Coronary artery (tissue), 2 donors: ENCODE data around the gene PIK3IP1.
"Not testable (repeated sequence)": the region's sequence is repeated elsewhere in the genome, so short reads cannot be mapped to it uniquely, and the experiment has no call there.

Experiments used
- DNase-seq: peaks from one replicate; pipeline ENCODE4 v3.0.0-alpha.2; 2017; ENCODE audit warnings: low spot score
- H3K27ac ChIP-seq, 2 donors: fragments of 200-600 bp; sonication (generic); one replicate each; pipeline ENCODE4 v1.5.1; 2016 to 2019
- H3K4me3 ChIP-seq: fragments of 200-600 bp; sonication (generic); 2 replicates; pipeline ENCODE4 v1.5.1; 2016; ENCODE audit warnings: mild to moderate bottlenecking, moderate library complexity
- TF ChIP-seq, protein P1 (sequence below): fragments of 200-600 bp; sonication (generic); IDR thresholded peaks from one replicate; pipeline ENCODE4 v1.5.1; 2019; ENCODE audit warnings: antibody characterized with exemption

The PIK3IP1 gene

DNA sequence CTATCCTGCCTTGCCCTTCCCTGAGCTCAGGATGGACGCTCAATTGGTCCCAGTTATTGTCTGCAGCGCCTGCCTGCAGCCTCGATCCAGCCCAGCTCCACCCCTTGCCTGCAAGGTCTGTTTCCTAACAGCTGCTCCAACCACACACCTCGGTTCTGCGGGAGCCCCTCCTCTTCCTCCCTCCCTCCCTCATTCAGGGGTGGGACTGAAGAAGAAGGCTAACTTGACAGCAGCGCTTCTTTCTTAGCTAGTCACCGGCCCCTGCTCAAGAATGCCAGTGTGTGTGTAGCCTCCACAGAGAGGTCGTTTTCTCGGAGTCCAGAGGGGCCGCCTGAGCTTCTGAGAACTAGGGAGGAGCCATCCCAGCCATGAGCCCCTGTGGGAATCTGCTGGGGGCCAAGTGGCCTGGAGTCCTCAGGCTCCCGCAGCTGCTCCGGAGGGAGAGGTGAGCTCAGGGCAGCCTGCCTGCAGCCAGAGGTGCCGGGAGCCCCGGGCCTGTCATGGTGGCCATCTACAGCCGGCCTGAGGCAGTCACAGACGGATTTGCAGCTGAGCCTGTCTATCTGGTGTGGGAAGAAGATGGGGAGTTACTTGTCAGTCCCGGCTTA, 44.0 kb downstream of the PIK3IP1 start:
- peak; percentile 86 for DNase-seq
- H3K27ac ChIP-seq = peak overlapping the region in 1 of 2 donors; percentile 72
- H3K4me3 ChIP-seq = peak overlapping the region; percentile 71
- TF ChIP-seq, protein P1, sequence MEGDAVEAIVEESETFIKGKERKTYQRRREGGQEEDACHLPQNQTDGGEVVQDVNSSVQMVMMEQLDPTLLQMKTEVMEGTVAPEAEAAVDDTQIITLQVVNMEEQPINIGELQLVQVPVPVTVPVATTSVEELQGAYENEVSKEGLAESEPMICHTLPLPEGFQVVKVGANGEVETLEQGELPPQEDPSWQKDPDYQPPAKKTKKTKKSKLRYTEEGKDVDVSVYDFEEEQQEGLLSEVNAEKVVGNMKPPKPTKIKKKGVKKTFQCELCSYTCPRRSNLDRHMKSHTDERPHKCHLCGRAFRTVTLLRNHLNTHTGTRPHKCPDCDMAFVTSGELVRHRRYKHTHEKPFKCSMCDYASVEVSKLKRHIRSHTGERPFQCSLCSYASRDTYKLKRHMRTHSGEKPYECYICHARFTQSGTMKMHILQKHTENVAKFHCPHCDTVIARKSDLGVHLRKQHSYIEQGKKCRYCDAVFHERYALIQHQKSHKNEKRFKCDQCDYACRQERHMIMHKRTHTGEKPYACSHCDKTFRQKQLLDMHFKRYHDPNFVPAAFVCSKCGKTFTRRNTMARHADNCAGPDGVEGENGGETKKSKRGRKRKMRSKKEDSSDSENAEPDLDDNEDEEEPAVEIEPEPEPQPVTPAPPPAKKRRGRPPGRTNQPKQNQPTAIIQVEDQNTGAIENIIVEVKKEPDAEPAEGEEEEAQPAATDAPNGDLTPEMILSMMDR = no peak

DNA sequence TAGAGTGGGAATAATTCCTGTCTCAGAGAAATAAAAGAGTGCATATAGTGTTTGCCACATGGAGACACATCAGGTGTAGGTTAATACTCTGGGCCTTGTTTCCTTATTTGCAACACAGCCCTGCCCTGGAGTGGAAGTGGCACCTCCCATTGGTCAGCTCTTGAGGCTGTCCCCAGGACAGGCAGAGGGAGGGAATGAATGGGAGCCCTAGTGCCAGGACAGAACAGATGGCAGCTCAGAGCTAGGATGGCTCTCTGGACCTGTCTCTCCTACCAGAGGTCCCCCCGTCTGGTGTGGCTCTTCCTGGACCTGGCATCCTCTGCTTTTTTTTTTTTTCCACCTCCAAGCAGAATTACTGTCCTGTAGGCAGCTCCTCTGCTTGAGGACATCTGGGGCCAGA, 44.6 kb downstream of the PIK3IP1 start:
- no peak for DNase-seq
- no peak overlapping the region for H3K27ac ChIP-seq
- TF ChIP-seq, protein P1 = no peak
- H3K4me3 ChIP-seq = peak overlapping the region; percentile 71

DNA sequence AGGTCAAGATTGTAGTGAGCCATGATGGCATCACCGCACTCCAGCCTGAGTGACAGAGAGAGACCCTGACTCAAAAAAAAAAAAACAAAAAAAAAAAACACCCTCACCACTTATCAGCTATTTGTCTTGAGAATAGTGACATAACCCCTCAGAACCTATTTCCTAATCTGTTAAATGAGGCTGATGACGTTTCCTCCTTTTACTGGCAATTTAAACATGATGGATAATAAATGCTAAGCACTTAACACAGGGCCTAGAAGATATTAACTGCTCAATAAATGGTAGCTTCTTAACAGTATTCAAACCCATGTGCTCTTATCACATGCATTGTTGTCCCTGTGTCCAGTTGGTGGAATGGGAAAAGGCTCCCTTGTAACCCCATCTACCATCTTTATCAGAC, 45.6 kb downstream of the PIK3IP1 start:
- Histone ChIP-seq H3K4me3 (no peak overlapping the region), H3K27ac (no peak overlapping the region)
- TF ChIP-seq, protein P1 = no peak
- DNase-seq = no peak

DNA sequence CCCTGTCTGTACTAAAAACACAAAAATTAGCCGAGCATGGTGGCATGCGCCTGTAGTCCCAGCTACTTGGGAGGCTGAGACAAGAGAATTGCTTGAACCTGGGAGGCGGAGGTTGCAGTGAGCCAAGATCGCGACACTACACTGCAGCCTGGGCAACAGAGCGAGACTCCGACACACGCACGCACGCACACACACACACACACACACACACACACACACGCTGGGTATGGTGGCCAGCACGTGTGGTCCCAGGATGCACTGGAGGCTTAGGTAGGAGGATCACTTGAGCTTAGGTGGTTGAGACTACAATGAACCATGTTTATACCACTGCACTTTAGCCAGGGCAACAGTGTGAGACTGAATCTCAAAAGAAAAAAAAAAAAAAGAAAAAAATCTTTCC, 46.3 kb downstream of the PIK3IP1 start:
- not testable (repeated sequence) for H3K4me3 ChIP-seq, DNase-seq, H3K27ac ChIP-seq

DNA sequence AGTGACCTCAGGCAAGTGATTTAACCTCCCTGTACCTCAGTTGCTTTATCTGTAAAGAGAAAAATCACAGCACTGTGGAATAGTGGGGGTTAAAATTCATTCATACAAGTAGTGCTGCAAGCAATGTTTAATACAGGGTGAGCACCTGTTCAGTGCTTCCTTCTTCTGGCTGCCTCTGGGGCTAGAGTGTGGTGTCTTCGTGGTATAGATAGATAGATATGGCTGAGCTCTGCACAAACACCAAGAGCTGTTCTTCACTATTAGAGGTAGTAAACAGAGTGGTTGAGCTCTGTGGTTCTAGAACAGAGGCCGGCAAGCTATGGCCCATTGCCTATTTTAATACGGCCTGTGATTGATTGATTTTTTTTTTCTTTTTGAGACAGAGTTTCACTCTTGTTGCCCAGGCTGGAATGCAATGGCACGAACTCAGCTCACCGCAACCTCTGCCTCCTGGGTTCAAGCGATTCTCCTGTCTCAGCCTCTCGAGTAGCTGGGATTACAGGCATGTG, 47.3 kb downstream of the PIK3IP1 start:
- no peak overlapping the region for H3K4me3 ChIP-seq
- TF ChIP-seq, protein P1 = no peak
- H3K27ac ChIP-seq = peak overlapping the region in 1 of 2 donors; percentile 69
- no peak for DNase-seq

DNA sequence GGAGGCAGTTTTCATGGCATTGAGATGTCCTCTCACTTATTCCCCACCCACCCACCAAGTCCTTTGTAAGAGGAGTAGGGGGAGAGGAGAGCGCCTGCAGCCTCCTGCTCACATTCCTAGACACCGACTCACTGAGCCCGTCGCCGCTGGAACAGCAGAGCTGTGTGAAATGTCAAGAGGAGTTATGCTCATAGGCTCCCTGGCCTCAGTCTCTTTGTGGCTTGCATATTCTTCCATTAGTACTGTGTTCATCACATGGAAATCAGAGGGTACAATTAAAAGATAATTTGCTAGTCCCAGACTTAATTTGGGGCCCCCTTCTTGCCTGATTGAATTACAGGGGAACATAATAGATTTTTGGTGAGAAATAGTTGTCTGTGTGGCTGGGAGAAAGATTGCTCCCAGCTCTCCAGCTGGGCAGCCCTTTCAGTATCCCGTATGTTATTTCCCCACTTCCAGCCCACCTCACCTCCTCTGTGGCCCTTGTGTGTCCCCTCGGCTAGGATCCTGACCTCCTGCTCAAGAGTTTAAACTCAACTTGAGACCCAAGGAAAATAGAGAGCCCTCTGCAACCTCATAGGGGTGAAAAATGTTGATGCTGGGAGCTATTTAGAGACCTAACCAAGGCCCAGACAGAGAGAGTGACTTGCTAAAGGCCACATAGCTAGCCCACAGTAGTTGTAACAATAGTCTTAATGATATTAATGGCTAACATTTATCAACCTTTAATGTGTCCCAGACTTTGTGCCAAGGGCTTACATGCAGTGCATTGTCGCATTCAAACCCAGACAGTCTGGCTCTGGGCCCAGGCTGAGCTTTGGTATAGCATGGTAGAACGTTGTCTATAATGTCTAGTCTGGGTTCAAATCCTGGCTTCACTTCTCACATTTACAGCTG, 48.0 kb downstream of the PIK3IP1 start:
- TF ChIP-seq, protein P1 = no peak
- Histone ChIP-seq H3K27ac (peak overlapping the region; percentile 39 to 69), H3K4me3 (no peak overlapping the region)
- DNase-seq = no peak

DNA sequence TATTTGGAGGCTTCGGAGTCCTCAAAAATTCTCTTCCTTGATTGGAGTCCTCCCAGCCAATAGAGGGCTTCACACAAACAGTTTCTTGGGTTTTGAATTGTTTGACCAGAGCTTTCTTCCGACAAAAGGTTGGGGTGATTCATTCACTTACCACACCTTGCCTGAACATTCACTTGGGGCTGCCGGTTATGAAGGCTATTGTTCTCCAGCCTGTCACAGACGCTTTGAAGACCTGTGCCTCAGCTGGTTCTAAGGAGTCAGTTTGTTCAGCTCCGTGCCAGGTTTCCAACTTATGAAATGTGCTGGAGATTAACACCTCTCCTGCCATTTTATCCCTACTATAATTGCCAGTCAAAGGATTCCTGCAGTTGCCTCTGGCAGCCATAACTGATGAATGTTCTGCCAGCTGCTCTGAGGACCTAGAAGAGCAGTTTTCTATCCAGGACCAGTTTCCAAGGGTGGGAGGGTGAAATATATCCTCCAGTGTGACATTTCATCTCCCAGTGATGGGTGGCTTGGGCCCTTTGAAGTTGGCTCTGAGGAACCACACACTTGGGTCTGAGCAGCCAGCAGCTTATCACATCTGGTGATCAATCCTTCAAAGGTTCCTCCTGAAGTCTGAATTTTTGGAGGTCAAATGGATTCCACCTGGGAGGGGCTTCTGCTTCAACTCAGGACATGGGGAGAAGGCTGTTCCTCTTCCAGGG, 48.8 kb downstream of the PIK3IP1 start:
- Histone ChIP-seq H3K27ac (peak overlapping the region; percentile 39 to 69), H3K4me3 (no peak overlapping the region)
- no peak for DNase-seq
- TF ChIP-seq, protein P1 = no peak
